Omental fat pad (tissue), 4 donors: ENCODE results near the gene MRPL40. TPM values are rescaled to one million over a fixed set of nuclear protein-coding genes. Genes with fewer than 3 reads are reported as not detected.

Experiments used
- ATAC-seq: fragments of 150-250 bp; one replicate; pipeline ENCODE4 v1.9.1; 2016; ENCODE audit warnings: mild to moderate bottlenecking, moderate library complexity; ENCODE audit not compliant: low FRiP score
- DNase-seq: peaks from one replicate; pipeline ENCODE4 v3.0.0-alpha.2; 2019; ENCODE audit warnings: low spot score
- CTCF ChIP-seq, 3 donors: fragments of 450-650 bp; IDR thresholded peaks; one replicate each; pipeline ENCODE4 v1.5.1; 2016 to 2017; ENCODE audit warnings: antibody characterized with exemption in 3 of 3, mild to moderate bottlenecking in 3 of 3, moderate library complexity in 2 of 3
- total RNA-seq, 4 donors: library from RNA; depleted of rRNA; stranded (reverse); fragments of >200 nt; gene quantifications; one replicate each; pipeline ENCODE4 v1.1.0, GENCODE V29; 2016

MRPL40 gene
- total RNA-seq, 4 donors from 2014 or later = 17.3 to 25.9 (median 24.0) TPM

GRCh38 chr22:19398652-19399051 lies 33.7 kb upstream of the MRPL40 start:
- ATAC-seq (no peak), DNase-seq (no peak)
- no peak for TF ChIP-seq CTCF (IDR thresholded peaks at IDR 0.05)

GRCh38 chr22:19400881-19401280 lies 31.5 kb upstream of the MRPL40 start:
- DNase-seq (no peak), ATAC-seq (no peak)
- TF ChIP-seq CTCF (IDR thresholded peaks at IDR 0.05) = no peak

GRCh38 chr22:19401483-19401882 lies 30.9 kb upstream of the MRPL40 start:
- TF ChIP-seq CTCF (IDR thresholded peaks at IDR 0.05) = no peak
- ATAC-seq = no peak
- DNase-seq = no peak

- ATAC-seq (no peak), DNase-seq (no peak)
- TF ChIP-seq CTCF (IDR thresholded peaks at IDR 0.05) = no peak
These were observed 29.6 kb upstream of the MRPL40 start for GRCh38 chr22:19402642-19403191.

GRCh38 chr22:19404676-19405075 lies 27.7 kb upstream of the MRPL40 start:
- ATAC-seq (no peak), DNase-seq (no peak)
- TF ChIP-seq CTCF (IDR thresholded peaks at IDR 0.05) = no peak

GRCh38 chr22:19405133-19405532 lies 27.2 kb upstream of the MRPL40 start:
- no peak for DNase-seq
- no peak for TF ChIP-seq CTCF (IDR thresholded peaks at IDR 0.05)
- ATAC-seq = no peak

- no peak for TF ChIP-seq CTCF (IDR thresholded peaks at IDR 0.05)
These were observed 26.7 kb upstream of the MRPL40 start for GRCh38 chr22:19405652-19406051.

More at GRCh38 chr22:19405652-19406051, 26.7 kb upstream of the MRPL40 start:
- DNase-seq = no peak
- ATAC-seq = no peak
